K562 (cell line): ENCODE measurements around the gene GRB2. TPM values are rescaled to one million over a fixed set of nuclear protein-coding genes. Genes with fewer than 3 reads are reported as not detected.

Experiments used
- CHCHD3 ChIP-seq: fragments of 250-450 bp; sonication (Bioruptor Pico); IDR thresholded peaks from 2 replicates; pipeline ENCODE4 v2.1.2; 2022; ENCODE audit warnings: mild to moderate bottlenecking
- CHD4 ChIP-seq: fragments of 200-600 bp; sonication (generic); IDR thresholded peaks from 3 replicates; pipeline ENCODE4 v1.6.1; 2012; ENCODE audit warnings: low read depth, mild to moderate bottlenecking, mixed read lengths, low read length, inconsistent platforms; ENCODE audit not compliant: insufficient read depth, insufficient replicate concordance, poor library complexity, severe bottlenecking
- ESRRA ChIP-seq: fragments of 450-650 bp; IDR thresholded peaks from 2 replicates; pipeline ENCODE4 v1.6.1; 2014; ENCODE audit warnings: low read depth, mild to moderate bottlenecking, moderate library complexity, borderline replicate concordance
- MYC ChIP-seq, 2 experiments: fragments of 250-450 bp in 1 of 2; sonication (Bioruptor Pico) in 1 of 2; IDR thresholded peaks; 2 replicates each; pipeline versions ENCODE4 v1.5.1 to v1.6.1; 2012 to 2021; ENCODE audit warnings: low read depth in 2 of 2, borderline replicate concordance in 1 of 2, improper control_type of control experiment in 1 of 2, low read length in 1 of 2, mild to moderate bottlenecking in 1 of 2, moderate library complexity in 1 of 2
- NFIX ChIP-seq: fragments of 250-450 bp; sonication (Bioruptor Pico); IDR thresholded peaks from 2 replicates; pipeline ENCODE4 v1.4.0; 2020; ENCODE audit warnings: low read depth, mild to moderate bottlenecking, moderate library complexity
- NFYB ChIP-seq: IDR thresholded peaks from 2 replicates; pipeline ENCODE4 v1.6.1; 2011; ENCODE audit warnings: mild to moderate bottlenecking, moderate library complexity; ENCODE audit not compliant: insufficient read length; ENCODE audit errors: extremely low read depth
- NR2C2 ChIP-seq, 2 experiments: fragments of 200-800 bp in 1 of 2; sonication (Bioruptor generic) in 1 of 2; sonication (generic) in 1 of 2; formaldehyde crosslinking in 1 of 2; IDR thresholded peaks; 2 replicates each; pipeline versions ENCODE4 v1.6.1 to v1.8.0; 2016 to 2022; ENCODE audit warnings: mild to moderate bottlenecking in 1 of 2, missing compliant biosample characterization in 1 of 2, missing genetic modification characterization in 1 of 2, missing genetic modification reagents in 1 of 2
- RBM25 ChIP-seq: fragments of 200-400 bp; formaldehyde crosslinking; IDR thresholded peaks from 2 replicates; pipeline ENCODE4 v1.6.1; 2018; ENCODE audit warnings: low read length, low read depth, moderate library complexity; ENCODE audit not compliant: severe bottlenecking
- SETDB1 ChIP-seq: IDR thresholded peaks from one replicate; pipeline ENCODE4 v1.6.1; 2012; ENCODE audit warnings: low read length, control low read depth, inconsistent platforms
- SMARCA5 ChIP-seq: fragments of 450-650 bp; IDR thresholded peaks from 2 replicates; pipeline ENCODE4 v1.6.1; 2016
- ZNF431 ChIP-seq: sonication (generic); formaldehyde crosslinking; IDR thresholded peaks from 2 replicates; pipeline ENCODE4 v1.8.0; 2022; ENCODE audit warnings: mild to moderate bottlenecking, missing genetic modification reagents
- ZNF551 ChIP-seq: fragments of 250-450 bp; sonication (Bioruptor Pico); IDR thresholded peaks from 2 replicates; pipeline ENCODE4 v1.5.0; 2021; ENCODE audit warnings: mild to moderate bottlenecking, moderate library complexity
- polyA plus RNA-seq, 8 experiments: library from polyadenylated mRNA; depleted of rRNA in 4 of 8; stranded (reverse) in 5 of 8; unstranded in 3 of 8; fragments of >200 nt; fragmentation: Nextera tagmentation in 2 of 8; fragmentation: Illumina TruSeq in 1 of 8; extraction: Ambion mirVana in 2 of 8; extraction: Trizol in 1 of 8; gene quantifications; 2 replicates each; pipeline versions ENCODE4 v1.2.1 to v1.2.3, GENCODE V29; 2011 to 2014; ENCODE audit warnings: inconsistent platforms in 1 of 8, missing spikeins in 1 of 8
- total RNA-seq, 7 experiments: library from RNA; depleted of rRNA in 6 of 7; stranded (reverse); fragments of >200 nt in 6 of 7; fragmentation: Illumina TruSeq in 2 of 7; extraction: Trizol in 2 of 7; gene quantifications; 2 replicates each; pipeline versions ENCODE4 v1.2.1 to v1.2.3, GENCODE V29; 2011 to 2021; ENCODE audit warnings: low replicate concordance in 1 of 7
- TF ChIP-seq, protein P1 (sequence below): sonication (generic); formaldehyde crosslinking; IDR thresholded peaks from 2 replicates; pipeline ENCODE4 v1.8.1; 2023; ENCODE audit warnings: mild to moderate bottlenecking, missing genetic modification reagents
- TF ChIP-seq, protein P2 (sequence below), 2 experiments: fragments of 450-650 bp in 1 of 2; IDR thresholded peaks; 2 replicates each; pipeline ENCODE4 v1.6.1; 2011 to 2017; ENCODE audit warnings: low read depth in 2 of 2, antibody characterized with exemption in 1 of 2, borderline replicate concordance in 1 of 2, low read length in 1 of 2, mild to moderate bottlenecking in 1 of 2, mixed read lengths in 1 of 2; ENCODE audit not compliant: control insufficient read depth in 1 of 2
- TF ChIP-seq, protein P3 (sequence below): IDR thresholded peaks from 2 replicates; pipeline ENCODE4 v1.6.1; 2011; ENCODE audit warnings: borderline replicate concordance, low read depth, mild to moderate bottlenecking, moderate library complexity, low read length; ENCODE audit not compliant: insufficient read depth, poor library complexity, severe bottlenecking
- TF ChIP-seq, protein P4 (sequence below), 2 experiments: fragments of 200-800 bp in 1 of 2; sonication (Bioruptor generic) in 1 of 2; sonication (generic) in 1 of 2; formaldehyde crosslinking in 1 of 2; IDR thresholded peaks in 1 of 2; conservative IDR thresholded peaks in 1 of 2; 2 replicates each; pipeline versions ENCODE4 v1.5.0 to v1.6.1; 2016 to 2020; ENCODE audit warnings: missing compliant biosample characterization in 1 of 2, missing genetic modification characterization in 1 of 2, missing genetic modification reagents in 1 of 2

Gene GRB2
- total and polyA plus RNA-seq, 9 of the 15 experiments (the other 6 are each of a cell fraction or from before 2014, with no cell fraction given), result 57.2 to 136 (median 84.8) TPM

DNA sequence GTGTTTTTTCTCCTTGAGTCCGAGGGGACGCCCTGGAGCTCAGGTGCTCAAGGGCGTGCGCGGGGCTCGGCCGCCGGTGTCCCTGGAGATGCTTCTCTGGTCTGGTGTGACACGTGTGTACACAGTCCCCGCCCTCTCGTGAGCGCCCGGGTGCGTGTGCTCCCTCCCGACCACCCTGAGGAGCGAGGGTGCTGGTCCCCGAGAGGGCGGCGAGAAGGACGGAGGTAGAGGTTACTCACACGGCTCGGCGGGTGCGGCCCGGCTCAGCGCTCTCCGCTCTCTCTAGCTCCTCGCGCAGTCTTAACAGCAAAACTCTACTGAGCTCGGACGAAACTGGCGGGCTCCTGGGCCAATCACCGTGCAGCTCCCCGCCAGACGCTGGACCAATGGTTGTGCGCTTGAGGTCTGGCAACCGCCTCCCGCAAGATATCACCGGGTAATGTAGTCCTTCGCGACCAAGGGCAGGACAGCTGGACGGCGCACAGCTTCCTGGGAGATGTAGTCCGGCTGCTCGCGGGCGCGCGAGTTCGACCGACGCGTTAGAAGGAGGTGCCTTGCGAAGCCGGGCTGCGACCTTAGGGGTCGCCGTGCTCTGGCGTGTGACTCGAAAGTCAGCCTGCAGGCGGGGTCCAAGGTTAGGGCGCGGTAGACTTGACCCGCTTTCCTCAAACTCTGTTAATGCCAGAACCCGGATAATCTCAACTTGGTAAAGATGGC, 116.2 kb downstream of the GRB2 start, which contains the start of gene SLC25A19 (continued):
- TF ChIP-seq, protein P1, sequence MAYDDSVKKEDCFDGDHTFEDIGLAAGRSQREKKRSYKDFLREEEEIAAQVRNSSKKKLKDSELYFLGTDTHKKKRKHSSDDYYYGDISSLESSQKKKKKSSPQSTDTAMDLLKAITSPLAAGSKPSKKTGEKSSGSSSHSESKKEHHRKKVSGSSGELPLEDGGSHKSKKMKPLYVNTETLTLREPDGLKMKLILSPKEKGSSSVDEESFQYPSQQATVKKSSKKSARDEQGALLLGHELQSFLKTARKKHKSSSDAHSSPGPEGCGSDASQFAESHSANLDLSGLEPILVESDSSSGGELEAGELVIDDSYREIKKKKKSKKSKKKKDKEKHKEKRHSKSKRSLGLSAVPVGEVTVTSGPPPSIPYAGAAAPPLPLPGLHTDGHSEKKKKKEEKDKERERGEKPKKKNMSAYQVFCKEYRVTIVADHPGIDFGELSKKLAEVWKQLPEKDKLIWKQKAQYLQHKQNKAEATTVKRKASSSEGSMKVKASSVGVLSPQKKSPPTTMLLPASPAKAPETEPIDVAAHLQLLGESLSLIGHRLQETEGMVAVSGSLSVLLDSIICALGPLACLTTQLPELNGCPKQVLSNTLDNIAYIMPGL (CRISPR knock-in tag), result no peak
- TF ChIP-seq NFIX (CRISPR knock-in tag) (no peak), RBM25 (peak; percentile 91), MYC (IDR thresholded peaks at IDR 0.05; ENCODE audit: low read depth, low read length) (peak; percentile 75), MYC (CRISPR knock-in tag; IDR thresholded peaks at IDR 0.05; ENCODE audit: borderline replicate concordance, low read depth) (peak; percentile 79; the same call in 1 of the 2 replicates), ESRRA (peak; percentile 91), NR2C2 (CRISPR knock-in tag; IDR thresholded peaks at IDR 0.05) (peak; percentile 68), NR2C2 (tag; IDR thresholded peaks at IDR 0.05) (peak; percentile 96), CHCHD3 (CRISPR knock-in tag) (0 out of 2 replicates have a peak, but pooled peaks have one; percentile 45), SETDB1 (no peak), NFYB (peak; percentile 80), SMARCA5 (no peak), ZNF431 (CRISPR knock-in tag) (peak; percentile 75; the same call in 1 of the 2 replicates), CHD4 (no peak), ZNF551 (CRISPR knock-in tag) (no peak)
- TF ChIP-seq, protein P2, sequence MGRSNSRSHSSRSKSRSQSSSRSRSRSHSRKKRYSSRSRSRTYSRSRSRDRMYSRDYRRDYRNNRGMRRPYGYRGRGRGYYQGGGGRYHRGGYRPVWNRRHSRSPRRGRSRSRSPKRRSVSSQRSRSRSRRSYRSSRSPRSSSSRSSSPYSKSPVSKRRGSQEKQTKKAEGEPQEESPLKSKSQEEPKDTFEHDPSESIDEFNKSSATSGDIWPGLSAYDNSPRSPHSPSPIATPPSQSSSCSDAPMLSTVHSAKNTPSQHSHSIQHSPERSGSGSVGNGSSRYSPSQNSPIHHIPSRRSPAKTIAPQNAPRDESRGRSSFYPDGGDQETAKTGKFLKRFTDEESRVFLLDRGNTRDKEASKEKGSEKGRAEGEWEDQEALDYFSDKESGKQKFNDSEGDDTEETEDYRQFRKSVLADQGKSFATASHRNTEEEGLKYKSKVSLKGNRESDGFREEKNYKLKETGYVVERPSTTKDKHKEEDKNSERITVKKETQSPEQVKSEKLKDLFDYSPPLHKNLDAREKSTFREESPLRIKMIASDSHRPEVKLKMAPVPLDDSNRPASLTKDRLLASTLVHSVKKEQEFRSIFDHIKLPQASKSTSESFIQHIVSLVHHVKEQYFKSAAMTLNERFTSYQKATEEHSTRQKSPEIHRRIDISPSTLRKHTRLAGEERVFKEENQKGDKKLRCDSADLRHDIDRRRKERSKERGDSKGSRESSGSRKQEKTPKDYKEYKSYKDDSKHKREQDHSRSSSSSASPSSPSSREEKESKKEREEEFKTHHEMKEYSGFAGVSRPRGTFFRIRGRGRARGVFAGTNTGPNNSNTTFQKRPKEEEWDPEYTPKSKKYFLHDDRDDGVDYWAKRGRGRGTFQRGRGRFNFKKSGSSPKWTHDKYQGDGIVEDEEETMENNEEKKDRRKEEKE (IDR thresholded peaks at IDR 0.05; ENCODE audit: borderline replicate concordance in 1 of 2, control insufficient read depth in 1 of 2, low read depth in 2 of 2, low read length in 1 of 2), result no peak
- TF ChIP-seq, protein P3, sequence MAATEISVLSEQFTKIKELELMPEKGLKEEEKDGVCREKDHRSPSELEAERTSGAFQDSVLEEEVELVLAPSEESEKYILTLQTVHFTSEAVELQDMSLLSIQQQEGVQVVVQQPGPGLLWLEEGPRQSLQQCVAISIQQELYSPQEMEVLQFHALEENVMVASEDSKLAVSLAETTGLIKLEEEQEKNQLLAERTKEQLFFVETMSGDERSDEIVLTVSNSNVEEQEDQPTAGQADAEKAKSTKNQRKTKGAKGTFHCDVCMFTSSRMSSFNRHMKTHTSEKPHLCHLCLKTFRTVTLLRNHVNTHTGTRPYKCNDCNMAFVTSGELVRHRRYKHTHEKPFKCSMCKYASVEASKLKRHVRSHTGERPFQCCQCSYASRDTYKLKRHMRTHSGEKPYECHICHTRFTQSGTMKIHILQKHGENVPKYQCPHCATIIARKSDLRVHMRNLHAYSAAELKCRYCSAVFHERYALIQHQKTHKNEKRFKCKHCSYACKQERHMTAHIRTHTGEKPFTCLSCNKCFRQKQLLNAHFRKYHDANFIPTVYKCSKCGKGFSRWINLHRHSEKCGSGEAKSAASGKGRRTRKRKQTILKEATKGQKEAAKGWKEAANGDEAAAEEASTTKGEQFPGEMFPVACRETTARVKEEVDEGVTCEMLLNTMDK, result peak; percentile 41
- TF ChIP-seq, protein P4, sequence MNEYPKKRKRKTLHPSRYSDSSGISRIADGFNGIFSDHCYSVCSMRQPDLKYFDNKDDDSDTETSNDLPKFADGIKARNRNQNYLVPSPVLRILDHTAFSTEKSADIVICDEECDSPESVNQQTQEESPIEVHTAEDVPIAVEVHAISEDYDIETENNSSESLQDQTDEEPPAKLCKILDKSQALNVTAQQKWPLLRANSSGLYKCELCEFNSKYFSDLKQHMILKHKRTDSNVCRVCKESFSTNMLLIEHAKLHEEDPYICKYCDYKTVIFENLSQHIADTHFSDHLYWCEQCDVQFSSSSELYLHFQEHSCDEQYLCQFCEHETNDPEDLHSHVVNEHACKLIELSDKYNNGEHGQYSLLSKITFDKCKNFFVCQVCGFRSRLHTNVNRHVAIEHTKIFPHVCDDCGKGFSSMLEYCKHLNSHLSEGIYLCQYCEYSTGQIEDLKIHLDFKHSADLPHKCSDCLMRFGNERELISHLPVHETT (CRISPR knock-in tag; conservative IDR thresholded peaks at IDR 0.05 in 1 of 2, IDR thresholded peaks at IDR 0.05 in 1 of 2), result peak in 1 of 2 experiments; percentile 54; a peak in 1 of 4 replicates
